LNCAP (cell line): ENCODE measurements around the gene DUSP19.

Experiments used
- TF ChIP-seq, protein P1 (sequence below): fragments of 450-650 bp; IDR thresholded peaks from 2 replicates; pipeline ENCODE4 v1.5.1; 2017; ENCODE audit warnings: mild to moderate bottlenecking

The DUSP19 gene

DNA sequence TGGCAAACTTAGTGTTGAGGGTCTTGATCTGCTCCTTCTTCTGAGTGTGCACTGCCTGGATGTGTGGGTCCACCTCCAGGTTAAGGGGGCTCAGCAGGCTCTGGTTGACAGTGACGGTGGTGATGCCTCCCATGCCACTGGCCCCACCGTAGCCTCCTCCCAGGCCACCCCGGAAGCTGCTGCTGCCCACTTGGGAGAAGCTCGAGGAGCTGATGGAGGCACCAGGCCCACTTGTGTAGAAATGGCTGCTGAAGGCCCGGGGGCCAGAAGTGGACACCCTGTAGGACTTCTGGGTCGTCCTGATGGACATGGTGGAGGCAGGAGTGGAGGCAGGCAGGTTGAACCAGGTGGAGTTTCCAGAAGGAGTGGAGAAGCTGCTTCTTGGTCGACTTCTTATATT lies 6.4 kb upstream of the DUSP19 start:
- TF ChIP-seq, protein P1, sequence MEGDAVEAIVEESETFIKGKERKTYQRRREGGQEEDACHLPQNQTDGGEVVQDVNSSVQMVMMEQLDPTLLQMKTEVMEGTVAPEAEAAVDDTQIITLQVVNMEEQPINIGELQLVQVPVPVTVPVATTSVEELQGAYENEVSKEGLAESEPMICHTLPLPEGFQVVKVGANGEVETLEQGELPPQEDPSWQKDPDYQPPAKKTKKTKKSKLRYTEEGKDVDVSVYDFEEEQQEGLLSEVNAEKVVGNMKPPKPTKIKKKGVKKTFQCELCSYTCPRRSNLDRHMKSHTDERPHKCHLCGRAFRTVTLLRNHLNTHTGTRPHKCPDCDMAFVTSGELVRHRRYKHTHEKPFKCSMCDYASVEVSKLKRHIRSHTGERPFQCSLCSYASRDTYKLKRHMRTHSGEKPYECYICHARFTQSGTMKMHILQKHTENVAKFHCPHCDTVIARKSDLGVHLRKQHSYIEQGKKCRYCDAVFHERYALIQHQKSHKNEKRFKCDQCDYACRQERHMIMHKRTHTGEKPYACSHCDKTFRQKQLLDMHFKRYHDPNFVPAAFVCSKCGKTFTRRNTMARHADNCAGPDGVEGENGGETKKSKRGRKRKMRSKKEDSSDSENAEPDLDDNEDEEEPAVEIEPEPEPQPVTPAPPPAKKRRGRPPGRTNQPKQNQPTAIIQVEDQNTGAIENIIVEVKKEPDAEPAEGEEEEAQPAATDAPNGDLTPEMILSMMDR, result no peak

DNA sequence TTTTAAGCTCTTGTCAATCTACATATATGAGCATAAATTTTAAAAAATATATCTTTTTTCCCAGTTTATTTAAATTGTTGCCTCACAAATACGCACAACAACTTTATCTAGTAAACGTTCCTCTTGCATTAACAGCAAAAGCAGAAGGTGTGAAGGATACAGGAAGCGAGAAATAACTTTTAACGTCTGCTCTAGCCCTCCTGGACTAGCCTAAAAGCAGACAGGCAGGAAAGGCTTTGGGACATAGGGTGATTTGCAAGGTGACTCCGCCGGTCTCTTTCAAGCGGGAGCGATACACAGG lies 434 bp upstream of the DUSP19 start:
- TF ChIP-seq, protein P1, result no peak

DNA sequence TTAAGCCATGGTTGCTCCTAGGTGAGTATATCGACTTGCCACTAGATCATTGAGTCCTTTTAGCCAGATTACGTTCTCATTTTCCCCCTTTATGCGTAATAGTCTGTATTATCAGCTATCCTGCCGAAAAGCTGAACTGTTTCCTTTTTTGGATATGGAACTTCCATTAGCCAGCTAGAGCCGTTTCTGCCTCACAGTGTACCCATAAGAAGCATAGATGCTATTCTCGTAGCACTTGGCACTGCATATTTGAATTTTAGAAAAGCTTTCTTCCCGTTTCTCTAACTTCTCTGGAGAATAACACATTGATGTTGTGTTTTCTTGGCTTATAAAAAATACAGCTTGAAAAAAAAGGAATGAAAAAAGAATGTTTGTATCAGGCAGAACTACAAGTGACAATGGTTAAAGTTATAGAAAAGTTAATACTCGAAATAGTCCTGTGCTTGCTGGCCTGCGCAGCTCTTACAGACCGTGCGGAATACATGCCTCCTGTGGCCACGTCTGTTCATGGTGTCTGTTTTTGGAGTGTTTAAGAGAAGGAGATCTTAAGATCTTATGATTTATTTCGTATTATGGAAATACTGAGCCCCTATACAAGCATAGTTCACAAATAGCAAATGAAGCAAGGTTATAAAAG lies 710 bp downstream of the DUSP19 start:
- TF ChIP-seq, protein P1, result no peak

DNA sequence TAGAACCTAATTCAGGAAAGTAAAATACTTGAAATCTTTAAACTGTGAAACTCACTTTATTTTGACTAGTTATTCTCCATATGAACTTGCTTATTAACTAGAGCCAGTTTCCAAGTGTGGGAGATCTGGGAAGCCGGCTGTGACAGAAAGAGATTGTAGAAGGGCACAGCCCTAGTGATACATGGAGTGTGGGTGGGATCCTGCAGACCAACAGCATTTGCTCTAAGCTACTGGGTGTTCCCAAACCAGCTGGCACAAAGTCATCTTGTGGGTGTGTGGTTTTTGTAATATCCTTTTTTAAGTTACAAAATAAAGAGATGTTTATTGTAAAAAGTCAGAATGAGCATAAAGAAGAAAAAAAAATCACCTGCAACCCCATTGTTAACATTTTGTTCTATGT lies 3.4 kb downstream of the DUSP19 start:
- TF ChIP-seq, protein P1, result no peak

DNA sequence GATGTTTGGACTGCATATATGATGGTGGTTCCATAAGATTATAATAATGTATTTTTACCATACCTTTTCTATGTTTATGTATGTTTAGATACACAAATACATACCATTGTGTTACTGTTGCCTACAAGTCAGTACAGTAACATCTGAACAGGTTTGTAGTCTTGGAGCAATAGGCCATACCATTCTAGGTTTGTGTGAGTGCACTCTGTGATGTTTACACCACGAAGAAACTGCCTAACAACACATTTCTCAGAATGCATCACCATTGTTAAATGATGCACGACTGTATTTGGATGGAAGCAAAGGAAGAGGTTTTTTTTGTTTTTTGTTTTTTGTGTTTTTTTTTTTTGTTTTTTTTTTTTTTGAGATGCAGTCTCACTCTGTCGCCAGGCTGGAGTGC lies 9.5 kb downstream of the DUSP19 start:
- TF ChIP-seq, protein P1, result no peak

DNA sequence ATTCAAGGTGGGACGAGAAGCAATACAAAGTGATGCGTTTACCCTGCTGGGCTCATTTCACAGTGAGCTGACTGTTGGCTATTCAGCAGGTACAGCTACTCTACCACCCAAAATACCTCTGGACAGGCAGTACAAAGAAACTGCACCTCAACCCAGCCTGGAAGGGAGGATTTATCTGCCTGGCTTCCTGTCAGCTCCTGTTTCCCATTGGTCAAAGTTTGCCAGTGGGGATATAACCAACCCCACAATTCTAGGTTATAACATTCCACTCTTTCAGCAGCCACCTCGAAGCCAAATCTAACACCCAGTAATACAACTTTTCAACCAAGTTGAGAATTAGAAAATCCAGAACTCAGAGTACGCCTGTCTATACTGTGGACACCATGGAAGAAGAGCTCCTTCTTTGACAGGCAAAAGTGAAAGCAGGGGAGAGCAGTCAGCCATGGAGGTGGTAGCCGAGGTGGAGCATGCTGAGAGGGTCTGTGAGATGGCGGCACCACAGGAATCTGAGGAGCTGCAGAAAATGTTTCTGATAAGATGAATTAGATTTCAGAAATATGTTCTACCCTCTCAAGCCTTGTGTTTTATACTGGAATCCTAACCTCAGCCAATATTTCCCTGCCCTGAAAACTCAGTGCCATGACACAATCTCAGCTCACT lies 10.8 kb downstream of the DUSP19 start:
- TF ChIP-seq, protein P1, result no peak

DNA sequence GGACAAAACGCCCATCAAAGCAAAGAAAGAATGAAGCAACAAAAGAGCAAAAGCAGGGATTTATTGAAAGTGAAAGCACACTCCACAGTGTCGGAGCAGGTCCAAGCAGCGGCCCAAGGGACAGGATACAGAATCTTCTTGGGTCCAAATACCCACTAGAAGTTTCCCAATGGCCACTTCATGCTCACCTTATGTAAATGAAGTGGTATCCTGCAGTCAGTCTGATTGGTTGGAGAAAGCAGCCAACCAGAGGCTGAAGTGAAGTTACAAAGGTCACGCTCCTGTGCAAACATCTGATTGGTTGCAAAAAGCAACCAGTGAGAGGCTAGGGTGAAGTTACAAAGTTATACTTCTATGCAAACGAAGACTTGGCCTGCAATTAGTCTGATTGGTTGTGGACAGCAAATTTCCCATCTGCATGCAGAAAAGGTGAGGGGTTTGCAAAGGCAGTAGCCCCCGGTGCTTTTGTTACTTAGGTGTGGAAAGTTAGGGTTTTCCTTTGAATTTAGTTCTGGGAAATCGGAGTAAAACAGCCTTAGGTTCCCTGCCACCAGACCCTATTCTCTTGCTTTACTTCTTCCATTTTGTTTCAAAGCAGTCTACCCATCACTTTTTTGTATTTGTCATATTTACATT lies 12.9 kb downstream of the DUSP19 start:
- TF ChIP-seq, protein P1, result no peak
